LNCAP (cell line): ENCODE measurements around the gene POU2F2.

ENCODE experiments used
- TF ChIP-seq, protein P1 (sequence below): fragments of 450-650 bp; IDR thresholded peaks from 2 replicates; pipeline ENCODE4 v1.5.1; 2017; ENCODE audit warnings: mild to moderate bottlenecking

The POU2F2 gene

DNA sequence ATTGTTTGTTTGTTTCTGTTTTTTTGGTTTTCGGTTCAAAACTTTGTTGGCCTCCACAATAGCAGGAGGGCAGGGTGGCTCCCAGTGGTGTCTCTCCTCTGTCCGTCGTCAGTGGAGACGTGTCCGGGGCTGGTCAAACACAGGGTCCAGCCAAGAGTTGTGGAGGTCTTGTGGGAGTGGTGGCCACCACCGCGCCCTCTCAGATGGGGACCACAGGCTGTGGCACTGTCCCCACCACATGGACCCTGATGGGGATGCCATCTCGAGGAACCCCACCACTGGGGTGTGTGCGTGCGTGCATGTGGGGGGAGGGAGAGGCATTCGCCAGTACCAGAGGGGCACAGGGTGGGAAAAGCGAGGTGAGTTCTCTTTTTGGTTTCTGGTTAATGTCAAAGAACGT lies 42.5 kb downstream of the POU2F2 start:
- TF ChIP-seq, protein P1, sequence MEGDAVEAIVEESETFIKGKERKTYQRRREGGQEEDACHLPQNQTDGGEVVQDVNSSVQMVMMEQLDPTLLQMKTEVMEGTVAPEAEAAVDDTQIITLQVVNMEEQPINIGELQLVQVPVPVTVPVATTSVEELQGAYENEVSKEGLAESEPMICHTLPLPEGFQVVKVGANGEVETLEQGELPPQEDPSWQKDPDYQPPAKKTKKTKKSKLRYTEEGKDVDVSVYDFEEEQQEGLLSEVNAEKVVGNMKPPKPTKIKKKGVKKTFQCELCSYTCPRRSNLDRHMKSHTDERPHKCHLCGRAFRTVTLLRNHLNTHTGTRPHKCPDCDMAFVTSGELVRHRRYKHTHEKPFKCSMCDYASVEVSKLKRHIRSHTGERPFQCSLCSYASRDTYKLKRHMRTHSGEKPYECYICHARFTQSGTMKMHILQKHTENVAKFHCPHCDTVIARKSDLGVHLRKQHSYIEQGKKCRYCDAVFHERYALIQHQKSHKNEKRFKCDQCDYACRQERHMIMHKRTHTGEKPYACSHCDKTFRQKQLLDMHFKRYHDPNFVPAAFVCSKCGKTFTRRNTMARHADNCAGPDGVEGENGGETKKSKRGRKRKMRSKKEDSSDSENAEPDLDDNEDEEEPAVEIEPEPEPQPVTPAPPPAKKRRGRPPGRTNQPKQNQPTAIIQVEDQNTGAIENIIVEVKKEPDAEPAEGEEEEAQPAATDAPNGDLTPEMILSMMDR, result no peak

DNA sequence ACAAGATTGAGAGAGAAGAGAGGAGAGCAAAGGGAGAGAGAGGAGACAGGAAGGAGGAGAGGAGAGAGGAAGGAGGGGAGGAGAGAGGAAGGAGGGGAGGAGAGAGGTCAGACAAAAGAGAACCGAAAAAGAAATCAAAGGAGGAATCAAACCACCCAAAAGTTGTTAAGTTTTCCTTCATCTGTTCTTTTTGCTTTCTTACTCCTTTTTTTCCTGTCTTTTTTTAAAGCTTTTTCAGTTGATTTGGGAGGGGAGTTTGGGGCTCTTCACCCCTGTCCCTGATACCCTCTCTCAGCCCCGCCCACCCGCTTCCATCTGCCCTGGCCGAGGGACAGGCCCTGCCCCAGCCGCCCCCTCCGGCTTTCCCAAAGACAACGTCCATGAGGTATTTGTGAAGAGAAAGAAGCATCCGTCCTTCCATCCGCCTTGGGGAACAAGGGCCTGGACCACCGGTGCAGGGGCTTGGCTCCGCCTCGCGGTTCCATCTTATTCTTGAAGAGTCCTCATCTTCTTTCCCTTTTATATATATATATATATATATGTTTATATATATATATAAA lies 43.0 kb downstream of the POU2F2 start:
- TF ChIP-seq, protein P1, result no peak

DNA sequence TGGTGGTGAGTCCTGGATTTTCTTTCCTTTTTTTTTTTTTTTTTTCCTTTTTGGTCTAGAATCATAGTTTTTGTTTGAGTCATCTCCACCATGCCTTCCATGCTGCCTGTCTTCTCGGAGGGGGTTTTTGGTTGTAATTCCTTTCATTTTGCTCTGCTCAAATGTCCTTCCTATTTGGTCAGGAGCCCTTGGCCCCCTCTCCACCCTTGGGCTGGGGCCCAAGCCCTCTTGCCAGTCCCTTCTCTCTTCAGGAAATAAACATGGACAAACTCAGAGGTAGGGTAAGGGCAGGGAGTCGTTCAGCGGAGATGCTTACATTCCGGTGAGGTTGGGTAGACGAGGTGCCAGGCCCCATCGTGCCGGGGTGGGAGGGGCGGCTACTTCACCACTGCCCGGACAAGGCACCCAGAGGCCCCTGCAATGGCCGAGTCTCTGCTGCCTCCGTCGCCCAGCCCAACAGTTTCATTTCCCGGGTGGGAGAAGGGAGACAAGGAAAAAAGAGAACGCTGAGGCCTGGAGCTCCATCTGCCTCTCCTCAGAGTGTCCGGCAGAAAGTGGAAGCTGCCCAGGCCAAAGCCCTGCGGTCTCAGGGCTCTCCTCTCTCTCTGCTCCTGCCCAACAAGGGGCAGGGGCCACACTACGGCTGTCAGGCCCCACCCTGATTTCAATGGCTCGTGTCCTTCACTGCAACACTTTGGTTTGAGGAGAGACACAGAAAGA lies 43.6 kb downstream of the POU2F2 start:
- TF ChIP-seq, protein P1, result no peak

DNA sequence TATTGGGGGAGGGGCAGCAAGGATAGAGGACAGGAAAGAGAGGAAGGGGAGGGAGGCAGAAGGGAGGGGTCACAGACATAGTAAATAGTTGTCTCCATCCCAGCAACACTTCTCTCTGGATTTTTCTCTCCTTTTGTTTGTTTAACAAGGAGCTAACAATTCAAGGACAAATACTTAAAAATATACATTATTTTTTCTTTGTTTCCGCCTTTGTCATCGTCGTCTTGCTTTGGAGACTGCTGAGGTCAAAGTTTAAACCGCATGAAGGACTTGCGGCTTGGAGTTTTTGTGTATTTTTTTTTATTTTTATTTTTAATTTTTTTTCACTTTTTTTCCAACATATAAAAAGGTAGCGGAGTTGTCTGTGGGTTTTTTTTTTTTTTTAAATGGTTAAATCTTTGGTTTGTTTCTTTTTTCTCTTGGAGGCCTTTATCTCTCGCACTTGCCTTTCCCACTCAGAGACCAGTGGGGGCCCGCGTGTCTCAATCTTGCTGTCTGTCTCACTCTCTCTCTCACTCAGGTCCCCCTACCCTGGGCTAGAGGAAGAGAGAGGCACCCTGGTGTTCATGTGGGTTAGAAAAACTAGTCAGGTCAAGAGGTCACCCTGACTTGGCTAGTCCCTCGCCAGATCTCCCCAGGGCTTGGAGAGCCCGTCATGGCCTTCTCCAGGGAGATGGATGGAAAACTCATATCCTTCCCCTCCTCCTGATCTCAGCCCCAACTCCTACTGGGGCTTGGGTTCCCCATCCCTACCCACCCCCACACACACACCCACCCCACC lies 45.3 kb downstream of the POU2F2 start:
- TF ChIP-seq, protein P1, result no peak

DNA sequence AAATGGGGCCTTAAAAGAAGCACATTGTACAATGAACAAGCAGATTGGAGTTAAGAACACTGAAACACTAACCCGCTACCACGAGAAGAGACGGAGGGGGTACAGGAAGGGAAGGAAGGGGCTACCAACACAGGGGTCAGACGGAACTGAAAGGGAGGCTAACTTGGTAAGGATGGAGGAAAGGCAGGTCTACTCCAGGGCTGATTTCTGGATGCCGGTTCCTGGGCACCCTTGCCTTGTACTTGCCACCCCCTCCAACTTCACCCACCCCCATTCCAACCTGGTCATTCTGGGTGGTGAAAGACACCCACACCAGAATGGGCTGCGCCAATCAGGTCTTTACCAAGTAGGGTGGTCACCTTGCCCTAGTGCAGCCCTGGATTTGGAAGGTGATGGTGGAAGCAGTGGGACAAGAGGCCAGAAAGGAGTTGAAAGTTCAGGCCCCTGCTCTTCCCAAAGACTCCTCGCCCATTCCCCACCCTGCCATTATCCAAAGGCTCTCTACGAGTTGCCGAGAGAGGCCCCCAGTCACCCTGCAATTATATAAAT lies 46.0 kb downstream of the POU2F2 start:
- TF ChIP-seq, protein P1, result no peak

DNA sequence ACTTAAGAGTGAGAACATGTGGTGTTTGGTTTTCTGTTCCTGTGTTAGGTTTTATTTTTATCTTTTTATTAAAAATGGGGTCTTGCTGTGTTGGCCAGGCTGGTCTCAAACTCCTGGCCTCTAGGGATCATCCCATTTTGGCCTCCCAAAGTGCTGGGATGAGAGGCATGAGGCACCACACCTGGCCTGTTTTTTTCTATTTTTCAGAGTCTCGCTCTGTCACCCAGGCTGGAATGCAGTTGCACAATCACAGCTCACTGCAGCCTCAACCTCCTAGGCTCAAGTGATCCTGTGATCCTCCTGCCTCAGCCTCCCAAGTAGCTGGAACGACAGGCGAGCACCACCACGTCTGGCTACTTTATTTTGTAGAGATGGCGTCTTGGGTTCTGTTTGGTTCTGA lies 48.7 kb downstream of the POU2F2 start:
- TF ChIP-seq, protein P1, result no peak

DNA sequence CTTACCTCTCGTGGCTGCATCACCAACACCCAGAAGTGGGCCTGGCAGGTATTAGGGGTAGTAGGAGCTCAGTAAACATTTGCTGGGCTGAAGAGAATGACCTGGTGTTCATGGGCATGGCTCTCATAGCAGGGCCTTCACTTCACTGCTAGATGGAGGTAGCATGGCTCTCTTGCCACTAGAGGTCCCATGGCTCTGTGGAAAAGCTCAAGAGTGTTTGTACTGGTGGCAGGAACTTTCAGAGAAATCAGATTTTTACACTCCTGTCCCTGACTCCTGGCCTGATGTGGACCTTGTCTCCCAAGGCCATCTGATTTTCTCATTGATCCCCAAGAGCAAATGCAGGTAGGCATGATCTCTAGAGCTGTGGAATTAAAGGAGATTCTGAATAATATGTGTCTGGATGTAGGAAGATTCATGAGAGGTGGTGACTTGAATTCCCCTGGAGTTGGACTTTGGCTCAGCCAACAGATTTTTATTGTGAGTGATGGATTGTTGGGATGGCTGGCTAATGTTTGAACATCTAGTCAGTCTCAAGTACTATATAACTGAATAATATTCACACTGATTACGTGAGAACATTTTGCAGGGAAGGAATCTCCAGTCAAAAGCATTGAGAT lies 50.6 kb downstream of the POU2F2 start:
- TF ChIP-seq, protein P1, result no peak
